SK-MEL-5 (cell line): ENCODE results near the gene COA3. TPM values are rescaled to one million over a fixed set of nuclear protein-coding genes. Genes with fewer than 3 reads are reported as not detected.
"Not testable (repeated sequence)": the region's sequence is repeated elsewhere in the genome, so short reads cannot be mapped to it uniquely, and the experiment has no call there.

Experiments used
- DNase-seq: peaks from one replicate; pipeline ENCODE4 v3.0.0-alpha.2; 2016; ENCODE audit warnings: low read depth, low spot score
- in situ Hi-C: cut with HindIII; loops from 2 replicates; pipeline ENCODE4 v1.10.0; 2016; ENCODE audit warnings: low sequenced_read_pairs, high pct_unique_total_duplicates, low pct_unique_long_range_greater_than_20kb
- total RNA-seq: library from RNA; depleted of rRNA; stranded (reverse); fragments of >200 nt; shearing (Covaris generic); gene quantifications from 2 replicates; pipeline ENCODE4 v1.2.3, GENCODE V29; 2014

The COA3 gene
- total RNA-seq, 1 experiment from 2014 or later, result 123 TPM

DNA sequence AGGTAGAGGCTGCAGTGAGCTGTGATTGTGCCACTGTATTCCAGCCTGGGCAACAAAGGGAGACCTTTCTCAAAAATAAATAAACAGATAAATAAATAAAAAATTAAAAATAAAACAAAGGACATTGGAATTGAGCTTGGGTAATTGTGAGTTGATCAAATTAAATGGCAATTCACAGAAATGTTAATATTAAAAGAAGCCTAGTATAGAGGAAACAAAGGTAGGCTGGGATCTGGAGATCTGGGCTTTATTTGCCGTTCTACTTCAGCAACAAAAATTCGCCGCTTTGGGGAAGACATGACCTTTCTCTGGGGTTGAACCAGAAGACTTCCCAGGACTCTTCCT, 25.6 kb downstream of the COA3 start:
- DNase-seq, result no peak
- in situ Hi-C loops, result no loop called here

DNA sequence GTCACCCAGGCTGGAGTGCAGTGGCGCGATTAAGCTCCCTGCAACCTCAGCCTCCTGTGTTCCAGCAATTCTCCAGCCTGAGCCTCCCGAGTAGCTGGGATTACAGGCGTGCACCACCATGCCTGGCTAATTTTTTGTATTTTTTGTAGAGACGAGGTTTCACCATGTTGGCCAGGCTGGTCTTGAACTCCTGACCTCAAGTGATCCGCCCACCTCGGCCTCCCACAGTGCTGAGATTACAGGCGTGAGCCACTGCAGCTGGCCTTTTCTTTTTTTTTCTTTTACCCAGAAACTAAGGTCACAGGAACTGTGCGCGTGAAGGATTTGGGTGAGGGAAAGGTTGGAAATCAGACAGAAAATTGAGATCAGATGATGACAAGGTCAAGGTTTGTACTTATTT, 28.5 kb downstream of the COA3 start:
- in situ Hi-C loops, DNase-seq: not testable (repeated sequence)

DNA sequence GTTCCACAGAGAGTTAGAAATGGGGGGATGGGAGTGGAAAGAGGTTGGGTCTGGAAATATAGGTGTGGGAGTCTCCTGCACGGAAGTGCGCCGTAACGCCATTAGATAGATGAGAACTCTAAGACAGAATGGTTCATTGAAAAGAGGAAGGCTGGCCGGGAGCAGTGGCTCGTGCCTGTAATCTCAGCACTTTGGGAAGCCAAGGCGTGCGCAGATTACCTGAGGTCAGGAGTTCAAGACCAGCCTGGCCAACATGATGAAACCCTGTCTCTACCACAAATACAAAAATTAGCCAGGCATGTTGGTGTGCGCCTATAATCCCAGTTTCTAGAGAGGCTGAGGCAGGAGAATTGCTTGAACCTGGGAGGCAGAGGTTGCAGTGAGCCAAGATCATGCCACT, 30.5 kb downstream of the COA3 start:
- DNase-seq, in situ Hi-C loops: not testable (repeated sequence)

DNA sequence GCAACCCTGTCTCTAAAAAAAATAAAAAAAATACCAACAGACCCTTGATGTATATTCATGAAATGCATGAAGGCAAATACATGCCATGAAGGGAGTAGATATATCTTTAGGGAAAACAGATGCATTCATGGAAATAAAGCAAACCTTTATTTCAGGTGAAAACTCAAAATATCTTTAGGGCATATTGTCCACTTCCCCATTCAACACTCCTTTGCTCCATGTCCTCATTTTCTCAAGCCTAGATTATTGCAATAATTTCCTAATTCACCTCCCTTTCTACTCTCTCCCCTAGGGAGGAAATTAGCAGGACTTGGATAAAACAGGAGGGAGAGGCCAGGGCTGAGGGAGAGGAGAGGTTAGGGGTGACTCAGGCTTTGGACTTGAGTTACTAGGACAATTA, 31.0 kb downstream of the COA3 start:
- no peak for DNase-seq
- in situ Hi-C loops, result no loop called here

DNA sequence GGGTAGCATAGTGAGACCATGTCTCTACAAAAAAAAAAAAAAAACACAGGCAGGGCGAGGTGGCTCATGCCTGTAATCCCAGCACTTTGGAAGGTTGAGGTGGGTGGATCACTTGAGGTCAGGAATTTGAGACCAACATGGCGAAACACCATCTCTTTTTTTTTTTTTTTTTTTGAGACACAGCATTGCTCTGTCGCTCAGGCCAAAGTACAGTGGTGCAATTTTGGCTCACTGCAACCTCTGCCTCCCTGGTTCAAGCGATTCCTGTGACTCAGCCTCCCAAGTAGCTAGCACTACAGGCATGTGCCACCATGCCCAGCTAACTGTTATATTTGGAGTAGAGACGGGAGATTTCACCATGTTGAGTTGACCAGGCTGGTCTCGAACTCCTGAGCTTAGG, 32.4 kb downstream of the COA3 start:
- in situ Hi-C loops, result no loop called here
- DNase-seq, result no peak

DNA sequence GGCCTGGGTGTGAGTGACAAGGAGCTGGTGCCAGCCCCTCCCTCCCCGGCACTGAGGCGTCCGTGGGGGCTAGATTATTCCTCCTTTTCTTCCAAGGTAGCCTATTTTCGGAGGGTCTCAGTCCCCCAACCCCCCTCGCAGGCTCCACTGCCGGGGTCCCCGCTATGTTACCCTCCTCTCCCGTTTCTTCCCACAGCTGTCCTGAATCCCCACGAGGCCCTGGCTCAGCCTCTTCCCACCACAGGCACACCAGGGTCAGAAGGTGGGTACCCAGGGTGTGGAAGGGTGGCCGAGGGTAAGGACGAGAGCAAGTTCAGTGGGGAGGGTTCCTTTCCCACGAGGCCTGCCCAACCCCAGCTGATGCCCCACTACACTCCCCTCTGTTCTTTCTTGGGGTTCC, 36.9 kb downstream of the COA3 start:
- in situ Hi-C loops, result no loop called here

DNA sequence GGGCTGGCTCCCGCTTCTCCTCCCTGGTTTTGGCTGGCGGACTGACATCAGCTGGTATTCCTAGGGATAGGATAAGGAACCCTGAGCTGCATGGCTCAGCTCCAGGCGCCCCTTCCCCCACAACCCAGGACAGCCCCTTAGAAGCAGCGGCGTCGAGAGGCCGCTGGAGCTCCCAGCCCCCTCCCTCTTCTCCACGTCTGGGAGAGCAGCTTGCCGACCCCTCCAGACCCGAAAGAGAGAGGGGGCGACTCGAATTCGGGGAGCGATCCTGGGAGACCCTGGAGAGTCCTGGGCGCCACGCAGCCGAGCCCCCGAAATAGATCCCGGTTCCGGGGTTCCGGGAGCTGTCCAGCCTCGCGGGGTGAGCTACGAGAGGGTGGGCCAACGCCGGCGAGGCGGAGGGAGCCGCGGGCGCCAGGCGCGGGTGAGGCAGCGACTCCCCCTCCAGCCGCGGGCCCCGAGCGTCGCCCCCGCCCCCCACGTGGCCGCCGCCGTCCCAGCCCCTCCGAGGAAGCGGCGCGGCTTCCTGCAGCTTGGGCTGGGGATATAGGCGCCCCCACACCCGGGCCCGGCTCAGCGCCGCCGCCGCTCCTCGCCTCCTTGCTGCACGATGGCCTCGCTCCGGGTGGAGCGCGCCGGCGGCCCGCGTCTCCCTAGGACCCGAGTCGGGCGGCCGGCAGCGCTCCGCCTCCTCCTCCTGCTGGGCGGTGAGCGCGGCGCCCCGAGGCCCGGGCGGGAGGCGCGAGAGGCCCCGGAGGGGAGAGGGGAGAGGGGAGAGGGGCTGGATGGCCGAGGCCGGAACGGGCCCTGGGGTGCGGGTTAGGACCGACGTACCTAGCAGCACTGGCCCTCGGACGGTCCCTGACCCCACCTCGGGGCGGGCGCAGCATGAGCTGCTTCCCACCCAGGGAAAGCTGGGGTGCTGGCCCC, 37.6 kb downstream of the COA3 start, which contains the start of gene RAMP2:
Gene RAMP2 (plus strand): TSS at position 576 of the 930 bp plus-strand sequence. CDS start 35 bp downstream, at position 611.
- in situ Hi-C loops, result no loop called here
- no peak for DNase-seq

More for the DNA sequence above, 36.9 kb downstream of the COA3 start:
- no peak for DNase-seq

DNA sequence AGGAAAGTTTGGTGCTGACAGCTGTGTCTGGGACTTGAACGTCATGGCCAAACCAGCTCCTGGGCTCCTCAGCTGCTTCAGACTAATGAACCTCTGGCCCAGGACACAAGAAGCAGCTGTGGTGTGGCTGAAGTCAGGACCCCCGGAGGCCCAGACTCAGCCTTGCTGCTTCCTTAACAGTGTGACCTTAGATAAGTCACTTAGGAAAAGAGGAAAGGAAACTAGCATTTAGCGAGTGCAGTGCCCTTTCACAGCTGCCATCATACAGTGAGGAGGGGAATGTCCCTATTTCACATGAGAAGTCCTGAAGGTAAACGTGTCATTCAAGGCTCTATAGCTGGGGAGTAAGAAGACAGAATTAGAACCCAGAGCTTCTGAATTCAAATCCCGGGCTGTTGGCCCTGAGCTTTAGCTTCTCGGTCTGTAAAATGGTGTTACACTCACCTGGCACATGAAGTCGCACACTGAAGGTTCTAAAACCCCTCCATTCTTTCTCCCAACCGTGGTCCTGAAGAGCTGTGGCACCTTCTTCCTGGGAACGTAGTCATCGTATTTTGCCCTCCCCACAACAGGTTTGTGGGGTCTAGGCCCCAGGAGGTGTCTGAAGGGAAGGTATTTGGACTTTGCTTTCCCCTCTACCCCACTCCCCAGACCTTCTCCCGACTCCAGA, 38.4 kb downstream of the COA3 start:
- DNase-seq, result no peak
- in situ Hi-C loops, result no loop called here

DNA sequence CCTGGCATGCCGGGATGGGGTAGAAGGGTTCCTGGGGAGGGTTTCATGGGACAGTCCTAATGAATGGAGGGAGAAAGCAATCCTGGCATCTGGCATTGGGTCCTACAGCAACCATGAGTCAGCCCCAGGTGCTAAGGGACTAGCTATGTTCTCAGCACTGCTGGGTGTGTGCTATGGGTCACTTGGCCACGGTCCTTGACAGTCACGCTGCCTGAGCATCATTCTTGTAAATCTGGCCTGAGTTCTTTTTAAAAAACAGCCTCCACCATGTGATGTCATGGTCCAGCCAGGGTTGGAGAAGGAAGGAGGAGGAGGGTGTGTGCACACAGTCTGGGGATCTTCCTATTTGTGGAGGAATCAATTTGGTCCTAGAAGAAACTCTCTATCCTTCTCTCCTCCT, 43.7 kb downstream of the COA3 start:
- in situ Hi-C loops, result no loop called here
- DNase-seq, result no peak

DNA sequence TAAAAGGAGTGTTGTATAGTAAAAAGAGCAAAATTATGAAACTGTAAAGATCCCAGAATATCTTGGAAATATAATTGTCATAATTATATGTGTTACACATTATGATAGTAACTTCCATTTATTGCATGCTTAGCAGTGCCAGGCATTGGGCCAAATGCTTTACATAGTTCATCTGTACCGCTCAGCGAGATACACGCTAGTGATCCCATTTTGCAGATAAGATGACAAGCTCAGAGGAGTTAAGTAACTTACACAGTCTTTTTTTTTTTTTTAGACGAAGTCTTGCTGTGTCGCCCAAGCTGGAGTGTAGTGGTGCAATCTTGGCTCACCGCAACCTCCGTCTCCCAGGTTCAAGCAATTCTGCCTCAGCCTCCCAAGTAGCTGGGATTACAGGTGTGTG, 46.9 kb downstream of the COA3 start:
- in situ Hi-C loops, result no loop called here

DNA sequence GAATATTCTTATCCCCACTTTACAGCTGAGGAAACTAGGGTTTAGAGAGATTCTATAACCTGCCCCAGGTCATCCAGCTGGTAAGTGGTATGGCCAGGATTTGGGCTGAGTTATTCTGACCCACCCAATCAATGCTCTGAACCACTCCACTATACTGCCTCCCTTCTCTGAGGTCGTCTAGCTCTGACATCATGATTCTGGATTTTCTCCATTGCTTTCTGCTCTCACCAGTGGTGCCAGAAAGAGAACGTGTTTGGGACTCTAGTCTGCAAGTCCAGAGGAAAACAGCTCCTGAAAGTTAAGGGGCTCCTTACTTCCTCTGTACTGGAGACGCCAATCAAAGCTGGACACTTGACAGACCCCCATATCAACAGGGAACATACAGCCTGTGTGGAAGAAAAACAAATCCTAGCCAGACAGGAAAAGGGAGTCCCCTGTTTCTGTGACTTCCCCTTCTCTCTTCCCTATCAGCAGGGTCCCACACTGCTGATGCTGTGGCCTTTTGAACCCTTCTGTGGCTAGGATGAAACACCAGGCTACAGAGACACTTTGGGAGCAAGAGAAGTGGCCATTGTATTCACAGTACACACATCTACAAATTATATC, 47.7 kb downstream of the COA3 start:
- in situ Hi-C loops, result no loop called here

More for the DNA sequence above, 46.9 kb downstream of the COA3 start:
- DNase-seq, result no peak

DNA sequence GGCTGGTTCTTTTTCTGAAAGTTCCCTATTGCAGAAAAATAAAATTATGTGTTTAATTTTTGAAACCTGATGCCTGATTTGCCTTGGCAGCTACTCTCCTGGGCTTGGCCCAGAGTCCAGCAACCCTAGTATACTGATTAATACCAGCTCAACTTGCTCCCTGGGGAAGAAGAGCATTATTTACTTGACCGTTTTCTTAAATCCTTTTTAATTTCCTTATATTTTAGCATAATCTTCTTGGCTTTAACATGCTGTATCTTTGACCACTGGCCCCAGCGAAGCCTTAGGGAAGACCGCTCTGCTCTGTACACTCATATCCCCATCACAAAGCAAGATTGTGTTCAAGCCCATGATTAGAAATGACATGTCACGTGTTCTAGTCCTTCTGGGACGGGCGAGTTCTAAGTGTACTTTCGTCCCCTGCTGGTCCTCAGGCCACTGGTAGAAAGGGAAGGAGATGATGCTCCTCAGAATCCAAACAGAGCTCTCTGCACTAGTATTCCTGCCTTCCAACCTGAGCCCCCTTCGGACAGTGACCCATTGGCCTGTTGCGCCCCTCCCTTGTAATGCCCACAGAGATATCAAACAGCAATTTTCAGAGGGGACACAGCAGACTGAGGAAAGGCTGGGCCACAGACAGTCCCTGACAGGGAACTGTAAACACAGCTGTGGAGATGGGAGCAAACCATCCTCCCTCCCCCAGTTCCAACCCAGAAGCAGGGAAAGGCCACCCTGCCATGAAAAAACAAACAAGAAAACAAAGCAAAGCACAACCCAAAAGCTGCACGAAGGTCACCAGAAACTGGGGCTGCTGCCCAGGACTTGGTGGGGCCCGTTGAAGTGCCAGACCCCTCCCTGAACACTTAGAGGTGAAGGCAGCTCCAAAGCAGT, 49.4 kb downstream of the COA3 start:
- DNase-seq, result no peak
- in situ Hi-C loops, result no loop called here

More for the DNA sequence above, 47.7 kb downstream of the COA3 start:
- no peak for DNase-seq

DNA sequence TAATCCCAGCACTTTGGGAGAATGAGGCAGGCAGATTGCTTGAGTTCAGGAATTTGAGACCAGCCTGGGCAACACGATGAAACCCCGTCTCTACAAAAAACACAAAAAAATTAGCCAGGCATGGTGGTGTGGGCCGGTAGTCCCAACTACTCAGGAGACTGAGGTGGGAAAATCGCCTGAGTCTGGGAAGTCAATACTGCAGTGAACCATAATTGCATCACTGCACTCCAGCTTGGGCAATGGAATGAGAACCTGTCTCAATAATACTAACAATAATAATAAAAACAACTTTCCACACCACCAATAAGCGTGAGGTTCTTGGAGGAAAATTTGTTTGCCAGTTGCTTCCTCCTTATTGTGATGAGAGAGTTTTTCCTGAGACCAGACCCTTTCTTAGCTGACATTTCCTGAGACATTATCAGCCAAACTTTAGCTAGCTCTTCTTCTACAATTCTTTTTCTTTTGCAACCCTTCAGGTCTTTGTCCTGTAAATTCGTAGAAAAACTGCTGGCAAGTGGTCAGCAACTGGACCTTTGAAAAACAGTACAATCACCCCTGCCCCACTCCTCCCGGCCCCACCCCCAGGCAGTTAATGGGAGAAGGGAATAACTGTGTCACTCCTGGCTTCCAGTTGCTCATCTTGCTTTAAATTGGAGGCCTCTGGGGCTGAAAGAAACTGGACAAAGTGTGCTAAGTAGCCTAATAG, 50.1 kb downstream of the COA3 start:
- in situ Hi-C loops, result no loop called here
- no peak for DNase-seq
